ENCODE results near the gene EXOSC3. TPM values are rescaled to one million over a fixed set of nuclear protein-coding genes. Genes with fewer than 3 reads are reported as not detected.
"Not testable (repeated sequence)": the region's sequence is repeated elsewhere in the genome, so short reads cannot be mapped to it uniquely, and the experiment has no call there.

The EXOSC3 gene
- total and polyA plus RNA-seq, 4 experiments from 2014 or later = 25.1 to 68.6 (median 51.1) TPM

- no peaks in the 10 kb centered on the region for H3K36me3 ChIP-seq (ENCODE audit: insufficient read depth, low read length)
- ChIA-PET POLR2A (ENCODE audit: partially characterized antibody) (no interaction called here), CTCF (ENCODE audit: partially characterized antibody) (interaction anchor here (0.9 kb wide), 1 partner anchor 24 kb away, joined by 3 read pairs; the partner anchor contains the start of gene EXOSC3)
- H3K9me3 Mint-ChIP-seq = no peaks in the 10 kb centered on the region
- H3K27ac ChIP-seq (ENCODE audit: low read depth, low read length) = no peak overlapping the region
- H3K4me1 Mint-ChIP-seq = peaks cover 6 to 26% (median 15%) of the 10 kb centered on the region in 4 donors
- H3K27me3 Mint-ChIP-seq = no peaks in the 10 kb centered on the region
- intact Hi-C loops (cut with micrococcal nuclease) = no loop called here
- no peak for DNase-seq
- no peaks in the 10 kb centered on the region for H3K9me3 ChIP-seq (ENCODE audit: control insufficient read depth in 1 of 2, low read length in 2 of 2)
- no peak overlapping the region for H3K27ac Mint-ChIP-seq
- peaks cover 19 to 30% of the 10 kb centered on the region in 2 donors for H3K36me3 Mint-ChIP-seq
- no peaks in the 10 kb centered on the region for H3K27me3 ChIP-seq (ENCODE audit: insufficient read depth, low read length)
- H3K4me3 Mint-ChIP-seq = no peak overlapping the region
- no peaks in the 10 kb centered on the region for H3K4me1 ChIP-seq (ENCODE audit: insufficient read depth, low read length)
- H3K4me3 ChIP-seq (ENCODE audit: low read length in 2 of 2) = no peak overlapping the region
Measured at GRCh38 chr9:37760416-37761161, 24.3 kb downstream of the EXOSC3 start.

- no peak overlapping the region for H3K4me3 ChIP-seq (ENCODE audit: low read length in 2 of 2)
- no peaks in the 10 kb centered on the region for H3K36me3 ChIP-seq (ENCODE audit: insufficient read depth, low read length)
- Mint-ChIP-seq H3K27ac (peak overlapping the region in 1 of 7 donors; percentile 5), H3K36me3 (peaks cover 10 to 19% of the 10 kb centered on the region in 2 donors), H3K27me3 (no peaks in the 10 kb centered on the region), H3K4me1 (peaks cover 14 to 41% (median 30%) of the 10 kb centered on the region in 4 donors), H3K4me3 (no peak overlapping the region), H3K9me3 (no peaks in the 10 kb centered on the region)
- H3K9me3 ChIP-seq (ENCODE audit: control insufficient read depth in 1 of 2, low read length in 2 of 2) = no peaks in the 10 kb centered on the region
- intact Hi-C loops (cut with micrococcal nuclease) = loop anchor here (10.0 kb wide), 1 partner anchor 294 kb away; the partner anchor contains the start of gene ZBTB5
- ChIA-PET CTCF (ENCODE audit: partially characterized antibody) (no interaction called here), POLR2A (ENCODE audit: partially characterized antibody) (no interaction called here)
- DNase-seq = no peak
- H3K27ac ChIP-seq (ENCODE audit: low read depth, low read length) = no peak overlapping the region
- H3K4me1 ChIP-seq (ENCODE audit: insufficient read depth, low read length) = peaks cover 9% of the 10 kb centered on the region
- no peaks in the 10 kb centered on the region for H3K27me3 ChIP-seq (ENCODE audit: insufficient read depth, low read length)
Measured at GRCh38 chr9:37758747-37759146, 26.1 kb downstream of the EXOSC3 start.

- peak; percentile 60 to 77 (median 68) for DNase-seq
- no peaks in the 10 kb centered on the region for H3K27me3 ChIP-seq (ENCODE audit: insufficient read depth, low read length)
- no peaks in the 10 kb centered on the region for H3K36me3 Mint-ChIP-seq
- no peaks in the 10 kb centered on the region for H3K27me3 Mint-ChIP-seq
- H3K27ac ChIP-seq (ENCODE audit: low read depth, low read length) = peak within 1 kb of the TSS; percentile 80
- ChIA-PET CTCF (ENCODE audit: partially characterized antibody) (interaction anchor here (0.7 kb wide), 1 partner anchor 27 kb away, joined by 3 read pairs; no protein-coding TSS in a partner anchor), POLR2A (ENCODE audit: partially characterized antibody) (interaction anchor here (1.0 to 1.9 kb wide), 3 partner anchors 10 to 267 kb away, joined by 3 to 6 read pairs (median 3); partner anchors contain the start of gene EXOSC3)
- peaks cover 15 to 46% (median 30%) of the 10 kb centered on the region in 4 donors for H3K4me1 Mint-ChIP-seq
- peaks cover 15% of the 10 kb centered on the region for H3K4me1 ChIP-seq (ENCODE audit: insufficient read depth, low read length)
- intact Hi-C loops (cut with micrococcal nuclease) = loop anchor here (1.0 to 10.0 kb wide), 5 partner anchors 32 to 314 kb away; partner anchors contain the start of genes DCAF10, EXOSC3, SHB and ZBTB5
- H3K9me3 ChIP-seq (ENCODE audit: control insufficient read depth in 1 of 2, low read length in 2 of 2) = no peaks in the 10 kb centered on the region
- no peaks in the 10 kb centered on the region for H3K9me3 Mint-ChIP-seq
- H3K27ac Mint-ChIP-seq = peak within 1 kb of the TSS; percentile 78 to 97 (median 95)
- H3K4me3 ChIP-seq (ENCODE audit: low read length in 2 of 2) = peak within 1 kb of the TSS; percentile 94 to 99
- H3K36me3 ChIP-seq (ENCODE audit: insufficient read depth, low read length) = no peaks in the 10 kb centered on the region
- peak within 1 kb of the TSS; percentile 95 to 99 (median 98) for H3K4me3 Mint-ChIP-seq
Measured at GRCh38 chr9:37753489-37754190, 31.2 kb downstream of the EXOSC3 start, which contains the start of gene TRMT10B. TRMT10B (plus strand) TSS chr9:37753805; CDS start chr9:37761932, 8,127 bp downstream.

- CTCF ChIA-PET (ENCODE audit: partially characterized antibody) = interaction anchor here (0.7 kb wide), 1 partner anchor 27 kb away, joined by 3 read pairs; no protein-coding TSS in a partner anchor
- H3K9me3 ChIP-seq (ENCODE audit: control insufficient read depth in 1 of 2, low read length in 2 of 2) = no peaks in the 10 kb centered on the region
- Mint-ChIP-seq H3K27ac (peak overlapping the region; percentile 78 to 97 (median 95)), H3K9me3 (no peaks in the 10 kb centered on the region), H3K36me3 (no peaks in the 10 kb centered on the region), H3K4me1 (peaks cover 15 to 45% (median 28%) of the 10 kb centered on the region in 4 donors), H3K4me3 (peak overlapping the region; percentile 95 to 99 (median 98)), H3K27me3 (no peaks in the 10 kb centered on the region)
- no peaks in the 10 kb centered on the region for H3K36me3 ChIP-seq (ENCODE audit: insufficient read depth, low read length)
- H3K4me3 ChIP-seq (ENCODE audit: low read length in 2 of 2) = peak overlapping the region; percentile 94 to 99
- H3K27me3 ChIP-seq (ENCODE audit: insufficient read depth, low read length) = no peaks in the 10 kb centered on the region
- H3K27ac ChIP-seq (ENCODE audit: low read depth, low read length) = peak overlapping the region; percentile 80
- peaks cover 15% of the 10 kb centered on the region for H3K4me1 ChIP-seq (ENCODE audit: insufficient read depth, low read length)
- POLR2A ChIA-PET (ENCODE audit: partially characterized antibody) = interaction anchor here (1.0 to 1.9 kb wide), 3 partner anchors 11 to 267 kb away, joined by 3 to 6 read pairs (median 3); partner anchors contain the start of gene EXOSC3
- intact Hi-C loops (cut with micrococcal nuclease) = loop anchor here (1.0 to 10.0 kb wide), 5 partner anchors 32 to 314 kb away; partner anchors contain the start of genes DCAF10, EXOSC3, SHB and ZBTB5
- DNase-seq = peak in 1 of 5 donors; percentile 9
Measured at GRCh38 chr9:37752642-37753488, 32.0 kb downstream of the EXOSC3 start.

- H3K27ac ChIP-seq (ENCODE audit: low read depth, low read length); H3K4me3 ChIP-seq (ENCODE audit: low read length in 2 of 2); H3K36me3 Mint-ChIP-seq; CTCF ChIA-PET (ENCODE audit: partially characterized antibody); H3K27me3 ChIP-seq (ENCODE audit: insufficient read depth, low read length); H3K27me3 Mint-ChIP-seq; H3K27ac Mint-ChIP-seq; H3K9me3 Mint-ChIP-seq; DNase-seq; H3K9me3 ChIP-seq (ENCODE audit: control insufficient read depth in 1 of 2, low read length in 2 of 2); H3K36me3 ChIP-seq (ENCODE audit: insufficient read depth, low read length): not testable (repeated sequence)
- peak overlapping the region in 4 of 8 donors; percentile 3 to 98 (median 97) for H3K4me3 Mint-ChIP-seq
- intact Hi-C loops (cut with micrococcal nuclease) = loop anchor here (5.0 to 10.0 kb wide), 3 partner anchors 170 to 315 kb away; partner anchors contain the start of genes SHB and ZBTB5
- peaks cover 15 to 39% (median 25%) of the 10 kb centered on the region in 4 donors for H3K4me1 Mint-ChIP-seq
- peaks cover 15% of the 10 kb centered on the region for H3K4me1 ChIP-seq (ENCODE audit: insufficient read depth, low read length)
- POLR2A ChIA-PET (ENCODE audit: partially characterized antibody) = interaction anchor here (1.9 kb wide), 1 partner anchor 33 kb away, joined by 6 read pairs; the partner anchor contains the start of gene EXOSC3
Measured at GRCh38 chr9:37752112-37752511, 32.8 kb downstream of the EXOSC3 start.

- H3K27me3 Mint-ChIP-seq; POLR2A ChIA-PET (ENCODE audit: partially characterized antibody): not testable (repeated sequence)
Measured at GRCh38 chr9:37751704-37752103, 33.2 kb downstream of the EXOSC3 start.

More at GRCh38 chr9:37751704-37752103, 33.2 kb downstream of the EXOSC3 start:
- intact Hi-C loops (cut with micrococcal nuclease) = loop anchor here (5.0 to 10.0 kb wide), 3 partner anchors 169 to 316 kb away; partner anchors contain the start of genes SHB and ZBTB5
- CTCF ChIA-PET (ENCODE audit: partially characterized antibody); H3K4me3 ChIP-seq (ENCODE audit: low read length in 2 of 2); H3K27me3 ChIP-seq (ENCODE audit: insufficient read depth, low read length); H3K9me3 ChIP-seq (ENCODE audit: control insufficient read depth in 1 of 2, low read length in 2 of 2); DNase-seq; H3K9me3 Mint-ChIP-seq; H3K4me3 Mint-ChIP-seq; H3K27ac ChIP-seq (ENCODE audit: low read depth, low read length); H3K36me3 ChIP-seq (ENCODE audit: insufficient read depth, low read length); H3K36me3 Mint-ChIP-seq; H3K27ac Mint-ChIP-seq: not testable (repeated sequence)
- peaks cover 15 to 38% (median 24%) of the 10 kb centered on the region in 4 donors for H3K4me1 Mint-ChIP-seq
- peaks cover 15% of the 10 kb centered on the region for H3K4me1 ChIP-seq (ENCODE audit: insufficient read depth, low read length)

Data from CD4-positive, alpha-beta memory T cell (primary cell).